ENCODE measurements around the gene ANO10. TPM values are rescaled to one million over a fixed set of nuclear protein-coding genes. Genes with fewer than 3 reads are reported as not detected.

The ANO10 gene
- total and polyA plus RNA-seq, 2 of the 8 experiments (the other 6 are each of a cell fraction or from before 2014, with no cell fraction given) = 38.0 to 53.2 TPM

GRCh38 chr3:43641306-43642114 lies 19.7 kb upstream of the ANO10 start:
- no peak overlapping the region for H3K56ac ChIP-seq (replicated peaks; ENCODE audit: insufficient read length, low read depth, low read length)
- no peak for DNase-seq (ENCODE audit: low read depth in 1 of 2, low spot score in 2 of 2)
- no peaks in the 10 kb centered on the region for H3K27me3 ChIP-seq (replicated peaks in 1 of 4; ENCODE audit: control insufficient read depth in 3 of 4, extremely low read depth in 1 of 4, insufficient read depth in 3 of 4, low read length in 3 of 4)
- no peak overlapping the region for H4K8ac ChIP-seq (ENCODE audit: extremely low read depth, insufficient read depth, low read length)
- no peak overlapping the region for H2BK120ac ChIP-seq (replicated peaks; ENCODE audit: low read depth, low read length)
- no peak overlapping the region for H3K9ac ChIP-seq (replicated peaks in 1 of 4; ENCODE audit: extremely low read depth in 1 of 4, low read depth in 3 of 4, low read length in 3 of 4)
- H2BK20ac ChIP-seq (ENCODE audit: low read length) = no peak overlapping the region
- H4K5ac ChIP-seq (ENCODE audit: insufficient read length, low read depth, low read length) = no peak overlapping the region
- no peaks in the 10 kb centered on the region for H3K23me2 ChIP-seq (ENCODE audit: low read depth, low read length)
- H3K4ac ChIP-seq (replicated peaks; ENCODE audit: insufficient read length, low read depth, low read length) = no peak overlapping the region
- no peaks in the 10 kb centered on the region for H3K79me2 ChIP-seq (ENCODE audit: control insufficient read depth in 1 of 2, insufficient read depth in 2 of 2, low read length in 2 of 2)
- H2BK15ac ChIP-seq (ENCODE audit: low read length) = no peak overlapping the region
- no peaks in the 10 kb centered on the region for H3K9me3 ChIP-seq (ENCODE audit: insufficient read depth in 2 of 2, low read depth in 1 of 2, low read length in 1 of 2)
- no peak overlapping the region for H3K4me2 ChIP-seq (ENCODE audit: insufficient read depth in 1 of 2, low read depth in 2 of 2, low read length in 2 of 2)
- no peak for TF ChIP-seq MAX (IDR thresholded peaks at IDR 0.05)
- no peak for TF ChIP-seq POU5F1 (IDR thresholded peaks at IDR 0.05; ENCODE audit: low read depth, low read length)
- TF ChIP-seq POLR2AphosphoS5 (IDR thresholded peaks at IDR 0.05; ENCODE audit: low read depth, low read length) = no peak
- no peak for TF ChIP-seq SIRT6 (IDR thresholded peaks at IDR 0.05; ENCODE audit: low read length)
- TF ChIP-seq NANOG (IDR thresholded peaks at IDR 0.05; ENCODE audit: insufficient read depth, low read depth, low read length, poor library complexity, severe bottlenecking) = no peak
- TF ChIP-seq SIX5 (IDR thresholded peaks at IDR 0.05; ENCODE audit: low read depth, low read length) = no peak
- TF ChIP-seq SP2 (IDR thresholded peaks at IDR 0.05; ENCODE audit: low read length) = no peak
- H4K91ac ChIP-seq (replicated peaks; ENCODE audit: insufficient read length, low read length) = no peak overlapping the region
- POLR2A ChIA-PET (ENCODE audit: partially characterized antibody) = no interaction called here
- no peak overlapping the region for H3K4me3 ChIP-seq (ENCODE audit: extremely low read depth in 1 of 4, insufficient read depth in 2 of 4, low read depth in 3 of 4, low read length in 4 of 4)
- 95% methylated on average over 4 of the region's 4 CpGs; no CpG with 5 or more reads in 1 of the 2 experiments for WGBS, 2 experiments (ENCODE audit: extremely low coverage in 1 of 2, insufficient coverage in 1 of 2, insufficient read length in 1 of 2, insufficient replicate concordance in 2 of 2, low coverage in 1 of 2, low lambda C conversion rate in 2 of 2, missing lambda C conversion rate in 1 of 2)
- no peak overlapping the region for H3K18ac ChIP-seq (ENCODE audit: extremely low read depth, low read length)
- H3K14ac ChIP-seq (ENCODE audit: insufficient read length) = no peak overlapping the region
- H4K20me1 ChIP-seq (replicated peaks in 1 of 2; ENCODE audit: control insufficient read depth in 1 of 2, insufficient read depth in 2 of 2, low read length in 2 of 2) = no peaks in the 10 kb centered on the region
- no peak overlapping the region for H2BK5ac ChIP-seq (ENCODE audit: low read depth, low read length)
- peaks cover 0 to 5% (median 0%) of the 10 kb centered on the region in 4 experiments; a peak in 1 of 7 replicates for H3K4me1 ChIP-seq (replicated peaks in 1 of 4; ENCODE audit: control insufficient read depth in 3 of 4, insufficient read depth in 4 of 4, low read length in 3 of 4)
- H2AK5ac ChIP-seq (ENCODE audit: low read depth, low read length) = no peak overlapping the region
- H3K27ac ChIP-seq (ENCODE audit: low read depth, low read length) = no peak overlapping the region
- H3K36me3 ChIP-seq (ENCODE audit: control insufficient read depth in 2 of 4, insufficient read depth in 4 of 4, low read length in 3 of 4) = no peaks in the 10 kb centered on the region
- no peak overlapping the region for H2AFZ ChIP-seq (ENCODE audit: low read length)
- H3K23ac ChIP-seq (ENCODE audit: insufficient read length) = no peak overlapping the region
- CTCF ChIA-PET (ENCODE audit: partially characterized antibody) = interaction anchor here (1.1 to 1.3 kb wide), 2 partner anchors 9 to 98 kb away, joined by 3 read pairs; no protein-coding TSS in a partner anchor
- no peaks in the 10 kb centered on the region for H3K79me1 ChIP-seq (ENCODE audit: low read depth, low read length)
- FAIRE-seq = no peak
- no peak overlapping the region for H2BK12ac ChIP-seq (ENCODE audit: low read depth, low read length)

Measured in H1 (cell line).